Testis (tissue), 3 donors: ENCODE results near the gene CTNNB1. TPM values are rescaled to one million over a fixed set of nuclear protein-coding genes. Genes with fewer than 3 reads are reported as not detected.

Source experiments
- DNase-seq: peaks from one replicate; pipeline ENCODE4 v3.0.0-alpha.2; 2019
- H3K27ac ChIP-seq, 2 donors: fragments of 200-600 bp; sonication (generic); one replicate each; pipeline ENCODE4 v1.5.1; 2019
- H3K27me3 ChIP-seq: fragments of 200-600 bp; sonication (generic); one replicate; pipeline ENCODE4 v1.5.1; 2019
- H3K36me3 ChIP-seq: fragments of 200-600 bp; sonication (generic); one replicate; pipeline ENCODE4 v1.5.1; 2017; ENCODE audit warnings: low read depth; ENCODE audit errors: missing control alignments
- H3K4me1 ChIP-seq: fragments of 200-600 bp; sonication (generic); one replicate; pipeline ENCODE4 v1.5.1; 2019
- H3K4me3 ChIP-seq, 2 donors: fragments of 200-600 bp; sonication (generic); one replicate each; pipeline ENCODE4 v1.5.1; 2017 to 2019
- H3K9me3 ChIP-seq: fragments of 200-600 bp; sonication (generic); one replicate; pipeline ENCODE4 v1.5.1; 2017
- POLR2A ChIP-seq: fragments of 450-650 bp; IDR thresholded peaks from one replicate; pipeline ENCODE4 v1.6.1; 2017; ENCODE audit warnings: antibody characterized with exemption, mild to moderate bottlenecking, moderate library complexity
- WGBS, 2 donors: methylation state at CpG; one replicate each; pipeline ENCODE4 v1.1.5; 2018; 5-methylcytosine and 5-hydroxymethylcytosine counted together
- intact Hi-C: fragments of 100-400 bp; cut with DNase I; formaldehyde crosslinking; loops from one replicate; pipeline ENCODE4 v1.15.1; 2023; ENCODE audit warnings: low total_unique reads
- polyA plus RNA-seq: library from polyadenylated mRNA; stranded (reverse); fragments of 350-450 nt; fragmentation: Illumina TruSeq; extraction: RNeasy Lipid Tissue Mini Kit (QIAGEN cat#74804); gene quantifications from one replicate; pipeline ENCODE4 v1.2.3, GENCODE V29; 2014; ENCODE audit warnings: low read depth, low replicate concordance; ENCODE audit not compliant: insufficient read depth
- total RNA-seq, 2 donors: library from RNA; depleted of rRNA; stranded (reverse); fragments of >200 nt; gene quantifications; one replicate each; pipeline ENCODE4 v1.2.3, GENCODE V29; 2016
- TF ChIP-seq, protein P1 (sequence below), 3 experiments: fragments of 450-650 bp in 2 of 3; fragments of 200-600 bp in 1 of 3; sonication (generic) in 1 of 3; IDR thresholded peaks; one replicate each; pipeline ENCODE4 v1.5.1; 2016 to 2019; ENCODE audit warnings: antibody characterized with exemption in 3 of 3, mild to moderate bottlenecking in 2 of 3, moderate library complexity in 1 of 3

Gene CTNNB1
- total and polyA plus RNA-seq, 3 donors from 2014 or later: 146 to 379 (median 293) TPM

- Histone ChIP-seq H3K27me3 (no peaks in the 10 kb centered on the region), H3K9me3 (no peaks in the 10 kb centered on the region), H3K27ac (no peak overlapping the region), H3K4me1 (no peaks in the 10 kb centered on the region), H3K4me3 (no peak overlapping the region), H3K36me3 (no peaks in the 10 kb centered on the region)
- 67 to 94% methylated on average over 2 of the region's 2 CpGs for WGBS, 2 donors
- DNase-seq: no peak
- intact Hi-C loops: no loop called here
- TF ChIP-seq, protein P1, sequence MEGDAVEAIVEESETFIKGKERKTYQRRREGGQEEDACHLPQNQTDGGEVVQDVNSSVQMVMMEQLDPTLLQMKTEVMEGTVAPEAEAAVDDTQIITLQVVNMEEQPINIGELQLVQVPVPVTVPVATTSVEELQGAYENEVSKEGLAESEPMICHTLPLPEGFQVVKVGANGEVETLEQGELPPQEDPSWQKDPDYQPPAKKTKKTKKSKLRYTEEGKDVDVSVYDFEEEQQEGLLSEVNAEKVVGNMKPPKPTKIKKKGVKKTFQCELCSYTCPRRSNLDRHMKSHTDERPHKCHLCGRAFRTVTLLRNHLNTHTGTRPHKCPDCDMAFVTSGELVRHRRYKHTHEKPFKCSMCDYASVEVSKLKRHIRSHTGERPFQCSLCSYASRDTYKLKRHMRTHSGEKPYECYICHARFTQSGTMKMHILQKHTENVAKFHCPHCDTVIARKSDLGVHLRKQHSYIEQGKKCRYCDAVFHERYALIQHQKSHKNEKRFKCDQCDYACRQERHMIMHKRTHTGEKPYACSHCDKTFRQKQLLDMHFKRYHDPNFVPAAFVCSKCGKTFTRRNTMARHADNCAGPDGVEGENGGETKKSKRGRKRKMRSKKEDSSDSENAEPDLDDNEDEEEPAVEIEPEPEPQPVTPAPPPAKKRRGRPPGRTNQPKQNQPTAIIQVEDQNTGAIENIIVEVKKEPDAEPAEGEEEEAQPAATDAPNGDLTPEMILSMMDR (IDR thresholded peaks at IDR 0.05): no peak
- no peak for TF ChIP-seq POLR2A
These were observed 43.9 kb downstream of the CTNNB1 start for GRCh38 chr3:41243183-41243582.

- Histone ChIP-seq H3K9me3 (no peaks in the 10 kb centered on the region), H3K36me3 (no peaks in the 10 kb centered on the region), H3K27ac (no peak overlapping the region), H3K27me3 (no peaks in the 10 kb centered on the region), H3K4me3 (no peak overlapping the region), H3K4me1 (no peaks in the 10 kb centered on the region)
- TF ChIP-seq, protein P1 (IDR thresholded peaks at IDR 0.05): no peak
- no peak for TF ChIP-seq POLR2A
- WGBS, 2 donors: 77 to 85% methylated on average over 5 to 6 of the region's 6 CpGs
- no peak for DNase-seq
- intact Hi-C loops: no loop called here
These were observed 45.5 kb downstream of the CTNNB1 start for GRCh38 chr3:41244620-41245336.

GRCh38 chr3:41247055-41248004, 48.0 kb downstream of the CTNNB1 start:
- no peaks in the 10 kb centered on the region for H3K9me3 ChIP-seq
- no peak for DNase-seq
- no peak overlapping the region for H3K4me3 ChIP-seq
- 76 to 87% methylated on average over 11 to 12 of the region's 12 CpGs for WGBS, 2 donors
- H3K4me1 ChIP-seq: no peaks in the 10 kb centered on the region
- no peaks in the 10 kb centered on the region for H3K36me3 ChIP-seq
- intact Hi-C loops: no loop called here
- no peak overlapping the region for H3K27ac ChIP-seq
- H3K27me3 ChIP-seq: no peaks in the 10 kb centered on the region
- no peak for TF ChIP-seq POLR2A
- TF ChIP-seq, protein P1 (IDR thresholded peaks at IDR 0.05): no peak

GRCh38 chr3:41248525-41248924, 49.2 kb downstream of the CTNNB1 start:
- Histone ChIP-seq H3K27me3 (no peaks in the 10 kb centered on the region), H3K9me3 (no peaks in the 10 kb centered on the region), H3K27ac (no peak overlapping the region), H3K4me3 (no peak overlapping the region), H3K36me3 (no peaks in the 10 kb centered on the region), H3K4me1 (no peaks in the 10 kb centered on the region)
- DNase-seq: no peak
- WGBS, 2 donors: 48 to 59% methylated on average over 2 to 3 of the region's 3 CpGs
- intact Hi-C loops: no loop called here
- TF ChIP-seq, protein P1 (IDR thresholded peaks at IDR 0.05): no peak
- TF ChIP-seq POLR2A: no peak
